HG03558 (cell line): ENCODE data around the gene ONECUT3.

Experiments used
- ATAC-seq: cut with Tn5 transposase; IDR thresholded peaks from one replicate; pipeline ENCODE4 v1.9.1; 2021; ENCODE audit warnings: moderate number of reproducible peaks; ENCODE audit not compliant: unreplicated experiment; ENCODE audit errors: extremely low read depth

Gene ONECUT3

DNA sequence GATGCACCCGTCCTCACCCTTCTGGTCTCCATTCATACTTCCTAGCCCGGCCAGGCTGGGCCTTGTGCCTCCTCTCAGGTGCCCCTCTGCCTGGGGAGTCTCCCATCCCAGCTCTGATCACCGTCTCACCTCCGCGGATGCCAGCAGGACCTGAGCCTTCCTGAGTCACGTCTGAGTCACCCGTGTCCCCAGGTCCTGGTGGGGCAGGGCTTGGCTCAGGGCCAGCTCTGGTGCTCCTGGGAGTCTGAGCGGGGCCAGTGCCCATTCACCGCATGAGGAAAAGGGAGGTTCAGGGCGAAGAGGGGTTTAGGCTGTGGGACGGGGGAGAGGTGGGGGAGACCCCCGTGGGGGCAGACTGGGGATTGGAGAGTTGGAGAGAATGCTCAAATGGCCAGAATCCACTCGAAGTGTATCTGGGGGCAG is 58.2 kb downstream of the ONECUT3 start:
- no peak for ATAC-seq

DNA sequence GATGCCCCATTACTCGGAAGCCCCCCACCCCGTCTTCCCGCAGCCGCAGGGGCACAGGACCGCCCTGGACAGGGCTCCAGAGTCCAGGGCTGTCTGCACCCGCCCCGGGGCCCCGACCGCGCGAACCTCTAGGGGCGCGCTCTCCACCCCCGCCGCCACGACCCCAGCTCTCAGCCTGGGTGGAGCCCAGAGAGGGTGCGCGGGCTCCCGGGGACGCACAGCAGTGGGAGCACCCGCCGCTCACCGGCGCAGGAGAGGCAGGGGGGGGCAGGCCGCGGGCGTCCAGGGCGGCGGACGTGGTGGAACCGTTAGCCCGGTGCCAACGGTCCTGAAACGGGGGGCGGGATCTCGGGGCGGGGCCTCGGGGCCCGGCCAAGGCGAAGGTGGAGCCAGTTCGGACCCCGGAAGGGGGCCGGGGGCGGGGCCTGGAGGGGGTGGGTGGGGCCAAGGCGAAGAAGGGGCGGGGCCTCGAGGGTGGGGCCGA is 58.7 kb downstream of the ONECUT3 start, which contains the start of gene ATP8B3:
Gene ATP8B3 (minus strand): TSS at position 335 of the 484 bp plus-strand sequence. CDS start 540 bp downstream, outside the sequence.
- ATAC-seq, result peak; percentile 9

DNA sequence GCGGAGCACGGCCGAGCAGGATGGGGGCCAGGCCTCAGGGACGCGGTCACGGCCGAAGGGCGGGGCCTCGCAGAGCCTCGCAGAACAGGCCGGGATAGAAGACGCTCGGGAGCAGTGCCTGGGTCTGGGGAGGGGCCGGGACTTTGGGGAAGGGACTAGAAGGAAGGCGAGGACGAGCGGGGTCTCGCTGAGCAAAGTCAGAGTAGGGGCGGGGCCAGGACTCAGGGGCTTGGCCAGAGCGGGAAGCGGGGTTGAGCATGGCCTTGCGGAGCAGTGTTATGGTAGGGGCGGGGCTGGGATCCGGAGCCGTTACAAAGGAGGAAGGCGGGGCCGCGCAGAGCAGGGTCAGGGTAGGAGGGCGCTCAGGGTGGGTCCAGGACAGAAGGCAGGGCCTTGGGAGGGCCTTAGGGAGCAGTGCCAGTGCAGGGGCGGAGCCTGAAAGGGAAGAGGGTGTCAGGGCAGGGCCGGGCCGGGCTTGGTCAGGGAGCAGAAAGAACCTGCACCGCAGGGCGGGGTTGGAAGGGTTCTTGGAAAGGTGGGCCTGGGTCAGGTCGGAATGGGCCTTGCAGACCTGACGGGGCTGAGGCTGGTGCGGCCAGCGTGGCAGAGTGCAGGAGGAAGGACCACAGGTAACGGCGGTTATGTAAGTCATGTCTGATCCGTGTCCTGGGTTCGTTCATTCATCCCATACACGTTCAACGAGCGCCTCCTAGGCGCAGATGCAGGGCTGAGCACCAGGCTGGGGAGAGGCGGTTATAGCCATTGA is 59.3 kb downstream of the ONECUT3 start:
- peak; percentile 63 for ATAC-seq

DNA sequence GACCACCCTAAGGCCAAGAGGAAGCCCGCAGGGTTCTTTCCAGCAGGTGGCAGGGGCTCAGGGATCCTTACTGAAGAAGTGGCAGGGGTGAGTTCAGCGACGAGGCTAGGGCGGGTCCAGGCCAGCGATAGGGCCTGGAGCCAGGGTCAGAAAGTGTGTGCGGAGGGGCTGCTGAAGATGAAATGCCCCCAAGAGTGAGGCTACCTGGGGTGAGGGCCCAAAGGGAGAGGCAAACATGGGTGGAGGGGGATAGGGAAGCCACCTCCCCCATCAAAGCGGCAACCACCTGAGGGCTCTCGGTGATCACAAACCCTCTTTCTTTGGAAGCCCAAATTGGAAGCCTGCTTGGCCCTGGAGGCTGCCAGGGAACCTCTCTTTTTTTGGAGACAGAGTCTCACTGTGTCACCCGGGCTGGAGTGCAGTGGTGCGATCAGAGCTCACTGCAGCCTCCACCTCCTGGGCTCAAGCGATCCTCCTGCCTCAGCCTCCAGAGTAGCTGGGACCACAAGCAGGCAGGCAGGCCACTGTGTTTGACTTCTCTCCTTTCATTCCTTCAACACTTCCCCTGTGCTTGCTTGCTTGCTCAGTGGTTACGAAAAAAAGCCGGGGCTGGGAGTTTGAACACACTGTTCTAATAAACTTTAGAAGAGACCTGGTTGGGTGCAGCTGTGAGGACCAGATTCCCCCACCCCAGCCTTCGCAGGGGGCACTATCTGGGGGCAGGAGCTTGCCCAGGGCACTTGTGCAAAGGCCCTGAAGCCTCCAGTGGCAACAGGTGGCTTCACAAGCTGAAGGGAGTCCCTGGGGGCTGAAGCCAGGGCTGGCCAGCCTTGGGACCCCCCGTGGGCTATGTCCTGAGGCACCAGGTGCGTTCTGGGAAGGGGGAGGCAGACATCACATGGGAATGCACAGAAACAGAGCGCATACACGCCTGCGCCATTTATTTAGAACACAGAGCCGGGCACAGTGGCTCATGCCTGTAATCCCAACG is 60.2 kb downstream of the ONECUT3 start:
- no peak for ATAC-seq

DNA sequence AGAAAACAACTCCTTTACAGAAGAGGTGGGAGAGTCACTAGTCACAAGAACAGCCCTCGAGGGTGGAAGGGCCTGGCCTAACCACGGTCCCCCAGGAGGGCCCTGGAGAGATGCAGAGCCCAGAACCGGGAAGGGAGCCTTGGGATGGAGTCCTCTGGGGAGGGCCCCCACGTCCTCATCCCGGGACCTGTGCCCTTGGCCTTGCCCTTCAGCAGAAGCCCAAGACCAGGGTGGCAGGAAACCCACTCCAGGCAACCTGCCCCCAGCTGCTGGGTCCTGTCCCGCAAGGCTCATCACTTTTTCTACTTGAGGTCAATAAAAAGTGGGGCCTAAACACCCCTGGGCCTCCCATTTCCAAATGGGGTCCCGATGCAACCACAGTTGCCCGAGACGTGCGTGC is 61.1 kb downstream of the ONECUT3 start:
- no peak for ATAC-seq

DNA sequence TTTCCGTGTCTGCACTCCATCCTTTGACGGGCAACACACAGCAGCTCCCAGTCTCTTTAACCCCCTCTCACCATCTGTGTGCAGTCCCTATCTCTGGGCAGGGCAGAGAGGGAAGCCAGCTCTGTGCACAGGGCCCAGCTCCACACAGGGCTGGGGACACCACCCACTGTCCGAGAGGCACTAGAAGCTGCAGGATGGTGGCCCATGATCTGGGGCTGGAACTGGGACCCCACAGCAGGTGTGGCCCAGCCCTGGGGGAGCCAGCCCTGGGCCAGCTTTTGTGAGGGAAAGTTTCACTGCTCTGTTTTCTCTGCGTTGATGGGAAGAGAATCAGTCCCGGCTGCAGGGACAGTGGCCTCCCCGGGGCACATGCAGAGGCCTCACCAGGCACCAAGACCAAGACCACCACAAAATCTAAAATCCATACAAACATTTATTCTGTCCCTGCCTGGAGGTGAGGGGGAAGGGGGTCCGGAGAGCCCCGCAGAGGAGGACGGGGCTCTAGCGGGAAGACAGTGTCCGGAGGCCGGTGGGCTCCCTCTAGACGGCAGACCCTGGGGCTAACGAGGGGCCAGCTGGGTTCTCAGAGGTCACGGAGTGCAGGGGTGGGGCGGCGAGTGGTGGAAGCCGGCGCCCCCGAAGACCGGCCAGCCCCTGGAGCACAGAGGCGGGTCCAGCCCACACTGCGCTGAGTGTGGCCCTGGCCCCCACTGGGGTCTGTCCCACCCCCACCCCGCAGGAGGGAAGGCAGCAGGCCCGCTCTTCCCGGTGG is 61.7 kb downstream of the ONECUT3 start:
- no peak for ATAC-seq

DNA sequence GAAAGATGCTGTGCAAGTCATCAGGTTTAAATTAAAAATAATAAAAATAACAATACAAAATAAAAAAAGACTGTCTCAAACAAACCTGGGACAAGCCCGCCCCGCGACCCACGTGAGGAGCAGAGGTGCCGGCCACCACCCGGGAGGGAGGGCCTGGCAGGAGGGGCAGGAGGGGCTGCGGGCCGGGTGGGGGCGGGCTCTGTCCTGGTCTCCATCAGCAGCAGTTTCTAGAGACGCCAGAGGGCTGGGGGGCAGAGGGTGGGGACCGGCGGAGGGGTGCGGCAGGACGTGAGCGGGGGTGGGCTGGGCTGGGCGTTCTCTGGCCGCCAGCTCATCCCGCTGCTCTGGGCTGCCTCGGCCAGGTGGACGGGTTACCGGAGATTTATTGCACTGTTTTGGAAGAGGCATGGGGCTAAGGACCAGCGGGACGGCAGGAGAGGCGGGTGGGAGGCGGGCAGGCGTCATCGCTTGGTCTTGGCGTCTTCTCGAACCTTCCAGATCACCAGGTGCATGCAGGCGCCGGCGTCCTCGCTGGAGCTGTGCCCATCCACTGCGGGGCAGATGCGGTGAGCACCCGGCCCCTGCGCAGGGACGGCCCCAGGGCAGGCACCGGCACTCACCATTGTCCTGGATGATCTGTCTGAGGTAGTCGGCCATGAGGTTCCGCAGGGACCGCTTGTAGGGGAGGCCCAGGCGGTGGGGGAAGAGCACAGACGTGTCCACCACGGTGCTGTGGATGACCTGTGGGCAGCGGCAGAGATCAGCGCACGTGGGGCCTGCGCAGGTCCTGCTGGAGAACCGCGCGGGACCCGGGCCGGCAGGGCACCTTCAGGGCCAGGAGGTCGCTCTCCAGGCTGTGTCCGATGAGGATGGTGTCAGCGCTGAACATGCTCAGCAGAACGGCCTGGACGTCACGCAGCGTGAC is 62.6 kb downstream of the ONECUT3 start:
- ATAC-seq, result no peak

DNA sequence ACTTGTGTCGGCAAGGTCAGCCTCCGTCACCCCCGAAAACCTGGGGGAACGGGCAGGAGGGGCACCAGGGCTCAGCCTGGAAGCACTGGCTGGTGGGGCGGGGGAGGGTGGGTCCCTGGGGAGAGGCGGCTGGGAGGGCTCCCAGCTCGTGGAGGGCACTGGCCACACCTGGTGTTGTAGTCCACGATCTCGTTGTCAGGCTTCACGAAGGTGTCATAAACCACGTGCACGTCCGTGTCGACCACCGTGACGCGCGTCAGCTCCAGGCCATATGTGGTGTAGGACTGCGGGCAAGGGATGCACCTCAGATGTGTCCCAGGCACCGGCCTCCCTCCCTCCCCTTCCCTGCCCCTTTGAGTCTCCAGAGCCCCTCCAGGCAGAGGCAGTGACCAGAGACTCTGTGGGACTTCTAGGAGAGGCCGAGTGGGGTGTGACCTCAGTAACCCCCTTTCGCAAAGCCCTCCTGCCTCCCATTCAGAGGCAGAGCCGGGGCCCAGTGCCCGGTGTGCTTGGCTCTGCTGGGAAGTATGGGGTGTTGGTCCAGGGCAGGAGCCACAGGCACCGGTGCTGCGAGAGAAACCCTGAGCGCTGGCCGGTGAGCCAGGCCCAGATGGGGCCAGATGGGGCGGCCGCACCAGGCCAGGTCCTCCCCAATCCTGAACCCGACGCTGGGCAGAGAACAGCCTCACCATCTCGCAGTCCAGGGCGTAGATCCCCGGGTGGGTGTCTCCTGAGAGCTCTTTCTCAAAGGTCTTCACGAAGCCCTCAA is 63.4 kb downstream of the ONECUT3 start:
- no peak for ATAC-seq

DNA sequence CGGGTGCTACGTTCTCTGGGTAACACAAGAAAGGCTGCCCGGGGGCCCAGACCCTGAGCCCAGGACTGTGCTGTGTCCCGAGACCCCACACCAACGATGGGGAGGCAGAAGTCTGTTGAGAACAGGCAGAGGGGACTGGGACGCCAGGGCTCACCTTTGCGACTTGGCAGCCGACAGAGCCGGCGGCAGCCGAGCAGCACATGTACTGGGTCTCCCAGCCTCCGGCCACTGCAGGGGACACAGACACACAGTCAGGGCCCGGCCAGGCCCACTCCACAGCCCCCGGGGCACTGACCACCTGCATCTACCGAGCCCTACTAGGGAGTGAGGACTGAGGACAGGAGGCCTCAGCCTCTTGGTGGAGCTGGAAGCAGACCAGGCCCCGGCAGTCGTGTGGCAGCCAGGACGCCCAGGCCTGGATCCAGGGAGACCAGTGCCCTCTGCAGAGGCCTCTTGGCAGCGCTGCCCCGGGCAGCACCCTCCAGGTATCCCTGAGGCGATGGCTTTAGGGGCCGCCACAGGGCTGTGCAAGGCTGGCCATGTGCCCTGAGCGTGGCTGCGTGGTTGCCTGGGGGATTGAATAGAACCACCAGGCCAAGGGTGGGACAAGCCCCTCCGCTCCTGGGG is 64.4 kb downstream of the ONECUT3 start:
- no peak for ATAC-seq

DNA sequence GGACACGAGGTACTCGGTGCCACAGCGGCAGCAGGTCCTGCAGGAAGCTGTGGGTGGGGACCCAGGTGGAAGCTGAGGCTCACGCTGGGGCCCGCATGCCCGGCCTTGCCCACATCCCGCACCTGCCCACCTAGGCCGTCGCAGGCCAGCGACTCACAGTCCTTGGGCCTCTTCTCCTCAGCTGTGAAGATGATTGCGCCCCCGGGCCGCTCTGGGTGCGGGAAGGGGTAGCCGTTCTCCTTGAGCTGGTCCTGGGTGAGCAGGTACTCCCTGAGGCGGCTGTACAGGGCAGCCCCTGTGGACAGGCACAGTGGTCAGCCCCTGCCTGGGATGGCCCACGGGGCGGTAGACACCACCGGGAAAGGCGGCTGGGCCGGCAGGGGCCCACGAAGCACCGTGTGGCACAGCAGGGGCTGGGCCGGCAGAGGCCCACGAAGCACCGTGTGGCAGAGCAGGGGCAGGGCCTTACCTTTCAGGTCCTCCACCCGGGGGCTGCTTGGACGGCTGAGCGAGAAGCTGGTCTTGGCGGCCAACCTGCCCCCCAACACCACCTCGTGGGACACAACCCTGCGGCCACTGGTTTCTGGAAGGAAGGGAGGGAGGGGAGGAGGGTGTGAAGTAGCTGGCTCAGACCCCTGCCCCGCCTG is 65.4 kb downstream of the ONECUT3 start:
- ATAC-seq, result no peak

DNA sequence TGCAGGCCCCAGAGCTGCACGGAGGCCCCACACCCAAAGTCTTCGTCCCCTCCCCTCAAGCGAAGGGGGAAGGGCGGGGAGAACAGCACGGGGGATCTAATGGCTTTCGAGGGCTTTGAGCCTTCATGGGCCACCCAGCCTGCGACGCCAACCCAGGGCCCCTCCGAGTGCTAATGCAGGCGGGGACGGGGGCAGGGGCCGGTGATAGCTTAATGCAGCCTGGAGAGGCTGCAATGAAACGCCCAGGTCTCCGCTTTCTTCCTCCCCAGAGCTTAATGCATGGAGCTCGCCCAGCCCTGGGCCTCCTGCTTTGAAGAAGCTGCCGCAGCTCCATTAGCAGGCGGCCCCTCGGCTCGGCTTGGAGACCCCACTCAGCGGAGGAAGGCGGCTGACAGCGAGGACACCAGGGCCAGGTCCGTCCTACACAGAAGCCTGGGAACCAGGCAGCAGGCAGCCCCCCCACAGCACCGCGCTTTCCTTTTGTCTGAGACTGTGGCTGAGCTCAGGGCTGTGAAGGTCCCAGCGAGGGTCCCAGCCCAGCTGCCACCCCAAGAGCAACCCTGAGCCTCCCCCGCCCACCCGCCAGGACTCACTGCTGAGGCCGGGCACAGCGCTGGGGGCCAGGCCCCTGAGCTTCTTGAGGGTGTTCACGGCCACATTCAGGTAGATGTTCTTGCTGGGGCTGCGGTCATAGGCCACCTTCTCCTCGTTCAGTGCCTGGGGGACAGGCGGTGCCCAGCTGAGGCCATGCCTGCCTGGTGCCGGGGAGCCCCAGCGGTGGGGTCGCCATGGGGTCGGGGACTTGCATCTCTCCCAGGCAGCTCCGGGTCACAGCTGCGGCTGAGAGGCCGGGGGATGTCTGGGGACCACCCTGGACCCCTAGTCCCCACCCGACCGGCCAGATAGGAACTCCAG is 66.3 kb downstream of the ONECUT3 start:
- no peak for ATAC-seq

DNA sequence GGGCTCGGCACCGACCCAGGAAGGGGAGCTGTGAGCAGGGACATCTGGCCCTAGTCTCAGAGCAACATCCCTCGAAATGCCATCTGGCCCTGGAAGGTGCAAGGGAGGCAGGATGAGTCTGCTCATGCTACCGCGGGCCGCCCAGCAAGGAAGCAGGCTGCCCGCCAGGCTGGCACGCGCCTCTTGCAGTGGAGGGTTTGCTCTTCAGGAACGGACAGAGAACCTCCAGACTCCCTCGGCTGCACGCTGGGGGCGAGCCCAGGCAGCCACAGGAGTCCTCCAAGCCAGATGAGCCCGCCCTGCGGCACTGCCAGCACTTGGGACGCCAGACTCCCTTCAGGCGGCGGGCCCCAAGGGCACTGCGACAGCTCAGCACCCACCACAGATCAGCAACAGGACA is 68.9 kb downstream of the ONECUT3 start:
- ATAC-seq, result no peak

DNA sequence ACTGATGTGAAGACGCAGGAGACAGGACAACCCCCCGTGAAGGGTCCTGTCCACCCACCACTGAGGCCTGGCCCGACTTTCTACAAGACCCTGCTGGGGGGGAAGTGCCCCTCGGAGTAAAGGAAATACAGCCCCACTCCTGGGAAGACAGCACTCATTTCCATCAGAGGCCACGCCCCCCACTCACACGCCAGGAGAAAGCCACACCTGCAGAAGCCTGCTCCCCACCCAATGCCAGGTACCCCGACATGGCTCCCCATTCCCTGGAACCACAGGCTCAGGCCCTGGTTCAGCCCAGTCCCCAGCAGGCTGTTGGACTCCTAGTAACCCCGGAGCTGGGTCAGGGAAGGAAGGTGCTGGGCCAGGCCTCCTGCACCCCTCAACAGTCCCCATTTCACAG is 69.7 kb downstream of the ONECUT3 start:
- ATAC-seq, result no peak

DNA sequence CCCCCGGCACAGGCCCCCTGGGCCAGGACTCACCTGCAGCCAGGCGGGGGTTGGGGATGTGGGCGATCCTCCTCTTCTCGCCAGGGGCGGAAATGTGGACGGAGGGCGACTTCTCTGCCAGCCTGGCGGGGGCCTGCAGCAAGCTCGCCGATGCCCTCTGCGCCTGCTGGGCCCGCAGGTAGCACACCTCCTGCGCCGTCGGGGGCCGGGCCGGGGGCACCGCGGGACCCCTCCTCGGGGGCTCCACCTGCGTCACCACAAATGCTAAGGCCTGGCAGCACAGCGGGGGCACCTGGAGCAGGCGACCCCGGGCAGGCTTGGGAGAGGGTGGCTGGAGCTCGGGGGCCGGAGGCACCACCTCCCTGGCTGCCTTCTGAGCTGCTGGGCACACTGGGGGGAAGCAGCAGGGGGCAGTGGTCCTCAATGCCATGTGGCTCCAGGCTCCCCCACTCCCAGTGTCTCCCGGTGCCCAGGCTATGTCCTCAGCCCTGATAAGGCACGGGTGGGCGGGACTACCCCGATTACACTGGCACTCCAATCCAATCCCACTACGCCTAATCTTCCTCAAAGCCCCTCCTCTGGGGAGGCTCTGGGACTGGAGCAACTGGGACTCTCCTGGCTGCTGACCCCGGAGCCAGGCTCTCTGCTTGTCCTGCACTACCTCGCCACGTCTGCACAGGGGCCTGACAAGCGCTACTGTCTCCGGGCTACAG is 70.4 kb downstream of the ONECUT3 start:
- no peak for ATAC-seq

DNA sequence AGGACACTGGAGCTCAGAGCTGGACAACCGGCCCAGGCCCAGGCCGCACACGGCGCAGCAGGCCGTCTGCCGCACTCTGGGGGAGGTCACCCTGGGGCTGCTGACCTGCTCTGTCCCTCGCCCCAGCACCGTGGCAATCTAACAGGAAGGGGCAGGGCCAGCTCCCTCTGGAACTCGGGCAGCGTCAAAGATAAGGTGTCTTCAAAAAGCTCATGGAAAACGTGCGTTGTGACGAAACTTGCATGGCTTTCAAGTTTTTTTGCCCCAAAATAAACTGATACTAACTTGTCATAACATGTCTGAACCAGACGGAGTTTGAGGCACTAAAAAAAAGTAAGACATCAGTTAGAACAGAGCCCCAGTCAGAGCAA is 70.9 kb downstream of the ONECUT3 start:
- ATAC-seq, result no peak
